ENCODE measurements around the gene SYTL4. TPM values are rescaled to one million over a fixed set of nuclear protein-coding genes. Genes with fewer than 3 reads are reported as not detected.

Gene SYTL4
- total and polyA plus RNA-seq, 9 donors, result 42.0 to 132 (median 68.0) TPM

DNA sequence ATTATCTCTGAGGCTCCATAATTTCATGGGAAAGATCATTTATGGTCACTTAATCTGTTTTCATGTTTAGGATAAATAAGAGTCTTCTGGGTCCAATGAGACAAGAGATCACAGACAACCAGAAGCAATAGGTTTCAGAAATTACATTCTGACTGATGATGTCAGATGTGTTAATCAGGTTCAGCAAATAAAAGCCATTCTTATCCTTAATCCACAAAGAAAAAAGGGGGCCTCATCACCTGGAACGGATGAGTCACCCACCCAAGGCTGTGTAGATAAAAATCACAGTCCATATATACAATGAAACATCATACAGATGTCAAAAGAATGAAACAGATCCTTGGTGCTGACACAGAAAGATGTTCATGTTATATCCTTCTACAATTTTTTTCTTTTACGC is 36.6 kb downstream of the SYTL4 start:
- H3K4me1 ChIP-seq (ENCODE audit: insufficient read depth), result no peaks in the 10 kb centered on the region
- no peak overlapping the region for H3K27ac ChIP-seq
- no peaks in the 10 kb centered on the region for H3K9me3 ChIP-seq
- intact Hi-C loops (cut with DNase I), result no loop called here
- no peaks in the 10 kb centered on the region for H3K27me3 ChIP-seq
- no peaks in the 10 kb centered on the region for H3K36me3 ChIP-seq
- no peak overlapping the region for H3K4me3 ChIP-seq
- 66 to 71% (median 69%) methylated on average over 2 of the region's 2 CpGs for WGBS, 3 donors
- TF ChIP-seq CTCF (IDR thresholded peaks at IDR 0.05) (no peak), EP300 (IDR thresholded peaks at IDR 0.05) (no peak)
- DNase-seq, result no peak

DNA sequence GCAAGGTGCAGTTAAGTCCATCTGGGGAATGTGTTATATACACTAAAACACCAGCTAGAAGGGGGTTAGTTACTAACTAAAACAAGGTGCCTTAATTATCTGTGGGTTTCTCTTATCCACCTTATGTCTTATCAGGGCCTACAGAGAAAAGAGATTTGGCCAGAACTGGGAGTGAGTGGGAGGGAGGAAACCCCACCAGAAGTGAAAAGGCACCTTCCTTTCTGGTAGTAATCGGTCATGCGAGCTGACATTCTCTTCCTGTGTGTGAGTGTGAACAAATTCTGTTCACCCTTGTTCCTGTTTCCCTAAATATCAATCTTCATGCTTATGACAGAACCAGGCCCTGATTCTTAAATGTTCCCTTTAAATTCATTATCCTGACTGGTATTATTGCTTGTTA is 44.4 kb downstream of the SYTL4 start:
- no peaks in the 10 kb centered on the region for H3K36me3 ChIP-seq
- no peak for TF ChIP-seq CTCF (IDR thresholded peaks at IDR 0.05)
- TF ChIP-seq POLR2A (IDR thresholded peaks at IDR 0.05), result no peak
- TF ChIP-seq EP300 (IDR thresholded peaks at IDR 0.05), result no peak
- 60 to 71% (median 62%) methylated on average over 2 of the region's 2 CpGs for WGBS, 3 donors
- no peaks in the 10 kb centered on the region for H3K4me1 ChIP-seq (ENCODE audit: insufficient read depth)
- H3K27ac ChIP-seq, result no peak overlapping the region
- no peak overlapping the region for H3K4me3 ChIP-seq
- no peak for DNase-seq
- no peaks in the 10 kb centered on the region for H3K27me3 ChIP-seq
- intact Hi-C loops (cut with DNase I), result loop anchor here in 3 of 4 donors (2.0 to 5.0 kb wide), 2 partner anchors 80 to 81 kb away; no protein-coding TSS in a partner anchor
- no peaks in the 10 kb centered on the region for H3K9me3 ChIP-seq

DNA sequence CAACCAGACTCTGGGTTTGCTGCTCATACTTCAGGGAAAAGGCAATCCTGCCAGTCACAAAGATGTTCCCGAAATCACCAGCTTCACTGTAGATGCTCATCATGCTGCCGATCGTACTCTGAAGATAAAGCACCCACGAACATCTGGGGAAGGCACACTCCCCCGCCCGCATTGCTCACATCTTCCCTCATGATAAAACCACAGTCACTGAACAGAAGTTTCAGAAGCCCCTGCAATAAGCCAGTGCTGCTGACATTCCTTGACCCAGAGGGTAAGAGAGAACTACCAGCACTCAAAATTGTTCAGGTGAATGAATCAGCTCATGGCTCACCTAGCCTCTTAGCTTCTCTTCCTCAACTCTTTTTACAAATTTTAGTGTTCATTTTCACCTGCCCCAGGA is 44.8 kb downstream of the SYTL4 start:
- no peak for DNase-seq
- Histone ChIP-seq H3K4me3 (no peak overlapping the region), H3K36me3 (no peaks in the 10 kb centered on the region), H3K27ac (no peak overlapping the region), H3K4me1 (ENCODE audit: insufficient read depth) (no peaks in the 10 kb centered on the region), H3K27me3 (no peaks in the 10 kb centered on the region), H3K9me3 (no peaks in the 10 kb centered on the region)
- intact Hi-C loops (cut with DNase I), result loop anchor here in 3 of 4 donors (2.0 to 5.0 kb wide), 2 partner anchors 80 to 82 kb away; no protein-coding TSS in a partner anchor
- TF ChIP-seq POLR2A (IDR thresholded peaks at IDR 0.05) (no peak), CTCF (IDR thresholded peaks at IDR 0.05) (no peak), EP300 (IDR thresholded peaks at IDR 0.05) (no peak)
- 59 to 68% (median 61%) methylated on average over 6 of the region's 6 CpGs for WGBS, 3 donors

DNA sequence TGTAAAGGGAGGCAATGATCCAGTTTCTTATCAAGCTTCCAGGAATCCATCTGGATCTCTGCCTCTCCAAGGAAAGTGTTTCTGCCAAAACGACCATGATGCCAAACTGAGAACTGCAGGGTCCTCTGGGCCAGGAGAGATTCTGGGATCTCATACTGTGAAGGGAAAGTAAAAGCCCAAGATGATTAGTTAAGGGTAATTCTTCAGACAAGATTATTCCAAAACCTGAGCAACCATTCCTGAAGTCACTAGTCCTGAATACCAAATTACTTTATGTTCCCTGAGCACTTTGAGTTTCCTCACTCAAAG is 46.0 kb downstream of the SYTL4 start:
- no peaks in the 10 kb centered on the region for H3K27me3 ChIP-seq
- H3K27ac ChIP-seq, result no peak overlapping the region
- no peak overlapping the region for H3K4me3 ChIP-seq
- no peaks in the 10 kb centered on the region for H3K36me3 ChIP-seq
- WGBS, 3 donors, result 3 to 6% (median 6%) methylated on average over 1 of the region's 1 CpG
- no peak for DNase-seq
- no peak for TF ChIP-seq CTCF (IDR thresholded peaks at IDR 0.05)
- TF ChIP-seq POLR2A (IDR thresholded peaks at IDR 0.05), result no peak
- no peak for TF ChIP-seq EP300 (IDR thresholded peaks at IDR 0.05)
- H3K9me3 ChIP-seq, result no peaks in the 10 kb centered on the region
- intact Hi-C loops (cut with DNase I), result loop anchor here in 3 of 4 donors (2.0 to 5.0 kb wide), 2 partner anchors 81 to 83 kb away; no protein-coding TSS in a partner anchor
- no peaks in the 10 kb centered on the region for H3K4me1 ChIP-seq (ENCODE audit: insufficient read depth)
